Glutamatergic neuron (in vitro differentiated cells): ENCODE results near the gene RLF. TPM values are rescaled to one million over a fixed set of nuclear protein-coding genes. Genes with fewer than 3 reads are reported as not detected.

Experiments used
- DNase-seq: peaks from one replicate; pipeline ENCODE4 v3.0.0; 2022
- H3K27ac Mint-ChIP-seq: one replicate; pipeline ENCODE4 v1.8.0; 2020; ENCODE audit warnings: mild to moderate bottlenecking, mixed read lengths, inconsistent platforms; ENCODE audit not compliant: unreplicated experiment
- H3K27me3 Mint-ChIP-seq: one replicate; pipeline ENCODE4 v1.8.0; 2020; ENCODE audit warnings: mild to moderate bottlenecking, moderate library complexity, mixed read lengths, inconsistent platforms; ENCODE audit not compliant: unreplicated experiment
- H3K36me3 Mint-ChIP-seq: one replicate; pipeline ENCODE4 v1.8.0; 2020; ENCODE audit warnings: mild to moderate bottlenecking, mixed read lengths, inconsistent platforms; ENCODE audit not compliant: unreplicated experiment
- H3K4me1 Mint-ChIP-seq: one replicate; pipeline ENCODE4 v1.8.0; 2020; ENCODE audit warnings: mild to moderate bottlenecking, low read depth, mixed read lengths, inconsistent platforms; ENCODE audit not compliant: unreplicated experiment
- H3K4me3 Mint-ChIP-seq: one replicate; pipeline ENCODE4 v1.8.0; 2020; ENCODE audit warnings: mild to moderate bottlenecking, mixed read lengths, inconsistent platforms; ENCODE audit not compliant: unreplicated experiment
- H3K9me3 Mint-ChIP-seq: one replicate; pipeline ENCODE4 v1.8.0; 2020; ENCODE audit warnings: mild to moderate bottlenecking, moderate library complexity, mixed read lengths, inconsistent platforms; ENCODE audit not compliant: unreplicated experiment
- CTCF ChIP-seq: fragments of 200-600 bp; sonication (generic); IDR thresholded peaks from one replicate; pipeline ENCODE4 v1.5.0; 2021; ENCODE audit not compliant: partially characterized antibody, unreplicated experiment
- total RNA-seq: library from RNA; stranded (reverse); fragmentation: NEBNext Ultra II Directional; extraction: Animal tissue kit (Norgen Biotek cat#: 25700); gene quantifications from one replicate; pipeline ENCODE4 v1.2.1, GENCODE V29; 2021; ENCODE audit not compliant: unreplicated experiment

The RLF gene
- total RNA-seq, 1 donor from 2014 or later = 15.0 TPM

GRCh38 chr1:40179496-40180089 is 18.4 kb downstream of the RLF start:
- Mint-ChIP-seq H3K4me1 (peaks cover 7% of the 10 kb centered on the region), H3K36me3 (no peaks in the 10 kb centered on the region), H3K27ac (no peak overlapping the region), H3K9me3 (peaks cover 1% of the 10 kb centered on the region), H3K27me3 (no peaks in the 10 kb centered on the region), H3K4me3 (no peak overlapping the region)
- no peak for DNase-seq
- no peak for TF ChIP-seq CTCF

GRCh38 chr1:40183055-40183710 is 22.0 kb downstream of the RLF start:
- H3K36me3 Mint-ChIP-seq = no peaks in the 10 kb centered on the region
- no peak overlapping the region for H3K4me3 Mint-ChIP-seq
- peaks cover 1% of the 10 kb centered on the region for H3K9me3 Mint-ChIP-seq
- TF ChIP-seq CTCF = no peak
- peaks cover 12% of the 10 kb centered on the region for H3K4me1 Mint-ChIP-seq
- H3K27ac Mint-ChIP-seq = no peak overlapping the region
- DNase-seq = no peak
- no peaks in the 10 kb centered on the region for H3K27me3 Mint-ChIP-seq

- H3K9me3 Mint-ChIP-seq = peaks cover 1% of the 10 kb centered on the region
- no peak overlapping the region for H3K27ac Mint-ChIP-seq
- H3K4me3 Mint-ChIP-seq = no peak overlapping the region
Measured at GRCh38 chr1:40184193-40184592, 23.0 kb downstream of the RLF start.

GRCh38 chr1:40185951-40186864 is 25.0 kb downstream of the RLF start:
- no peaks in the 10 kb centered on the region for H3K36me3 Mint-ChIP-seq
- TF ChIP-seq CTCF = no peak
- H3K27ac Mint-ChIP-seq = no peak overlapping the region
- peaks cover 12% of the 10 kb centered on the region for H3K4me1 Mint-ChIP-seq
- H3K9me3 Mint-ChIP-seq = peaks cover 1% of the 10 kb centered on the region
- DNase-seq = no peak
- H3K27me3 Mint-ChIP-seq = no peaks in the 10 kb centered on the region
- no peak overlapping the region for H3K4me3 Mint-ChIP-seq

More at GRCh38 chr1:40184193-40184592, 23.0 kb downstream of the RLF start:
- H3K27me3 Mint-ChIP-seq = no peaks in the 10 kb centered on the region
- H3K4me1 Mint-ChIP-seq = peaks cover 12% of the 10 kb centered on the region
- TF ChIP-seq CTCF = no peak
- H3K36me3 Mint-ChIP-seq = no peaks in the 10 kb centered on the region
- no peak for DNase-seq
